Neural cell (in vitro differentiated cells): Measurements from ENCODE around the gene CRTC3. TPM values are rescaled to one million over a fixed set of nuclear protein-coding genes. Genes with fewer than 3 reads are reported as not detected.

Experiments
- H2AFZ ChIP-seq: fragments of 200-600, 300-800 bp; sonication (generic), shearing (Covaris generic); 2 replicates; pipeline ENCODE4 v1.6.0; 2014; ENCODE audit warnings: low read depth, mild to moderate bottlenecking, antibody characterized with exemption, low read length, moderate library complexity
- H3F3A ChIP-seq: fragments of 200-600 bp; shearing (Covaris generic); 2 replicates; pipeline ENCODE4 v1.6.1; 2016; ENCODE audit warnings: mild to moderate bottlenecking, moderate library complexity, mixed read lengths, antibody characterized with exemption, low read length; ENCODE audit not compliant: insufficient read depth, poor library complexity, severe bottlenecking
- H3K27ac ChIP-seq: fragments of 200-600, 300-800 bp; sonication (generic), shearing (Covaris generic); 2 replicates; pipeline ENCODE4 v1.5.1; 2014; ENCODE audit warnings: mild to moderate bottlenecking, low read length, moderate library complexity
- H3K27me3 ChIP-seq: fragments of 300-800, 200-600 bp; sonication (generic), shearing (Covaris generic); 2 replicates; pipeline ENCODE4 v1.6.0; 2014; ENCODE audit warnings: mild to moderate bottlenecking, low read depth, low read length, moderate library complexity; ENCODE audit not compliant: insufficient read depth
- H3K36me3 ChIP-seq: fragments of 300-800, 200-600 bp; sonication (generic), shearing (Covaris generic); 2 replicates; pipeline ENCODE4 v1.5.1; 2014; ENCODE audit warnings: mild to moderate bottlenecking, antibody characterized with exemption, low read length, moderate library complexity; ENCODE audit not compliant: insufficient read depth
- H3K4me2 ChIP-seq: fragments of 300-800, 200-600 bp; sonication (generic), shearing (Covaris generic); 2 replicates; pipeline ENCODE4 v1.6.0; 2014; ENCODE audit warnings: mild to moderate bottlenecking, low read length
- H3K4me3 ChIP-seq: fragments of 300-800, 200-600 bp; sonication (generic), shearing (Covaris generic); 2 replicates; pipeline ENCODE4 v1.5.1; 2014; ENCODE audit warnings: mild to moderate bottlenecking, low read length, moderate library complexity
- H3K79me2 ChIP-seq: fragments of 200-600 bp; shearing (Covaris generic); replicated peaks from 2 replicates; pipeline ENCODE4 v1.6.0; 2014; ENCODE audit warnings: mild to moderate bottlenecking, low read length, moderate library complexity; ENCODE audit not compliant: insufficient read depth
- H3K9ac ChIP-seq: fragments of 300-800, 200-600 bp; sonication (generic), shearing (Covaris generic); 2 replicates; pipeline ENCODE4 v1.6.1; 2016; ENCODE audit warnings: mild to moderate bottlenecking, low read length, mixed read lengths
- H3K9me2 ChIP-seq: fragments of 200-600 bp; shearing (Covaris generic); 2 replicates; pipeline ENCODE4 v1.6.1; 2016; ENCODE audit warnings: mild to moderate bottlenecking, low read length, mixed read lengths; ENCODE audit not compliant: insufficient read depth
- H3K9me3 ChIP-seq: fragments of 200-600, 300-800 bp; sonication (generic), shearing (Covaris generic); 2 replicates; pipeline ENCODE4 v1.6.1; 2016; ENCODE audit warnings: mild to moderate bottlenecking, mixed run types, low read length, moderate library complexity, mixed read lengths
- H4K20me1 ChIP-seq: fragments of 200-600 bp; shearing (Covaris generic); 2 replicates; pipeline ENCODE4 v1.6.1; 2016; ENCODE audit warnings: mild to moderate bottlenecking, mixed run types; ENCODE audit not compliant: insufficient read depth
- EP300 ChIP-seq: fragments of 450-650 bp; conservative IDR thresholded peaks from 2 replicates; pipeline ENCODE4 v1.6.1; 2014; ENCODE audit warnings: antibody characterized with exemption, mild to moderate bottlenecking, moderate library complexity; ENCODE audit not compliant: poor library complexity, severe bottlenecking
- EZH2 ChIP-seq: fragments of 200-600, 300-800 bp; shearing (Covaris generic), sonication (generic); IDR thresholded peaks from 2 replicates; pipeline ENCODE4 v1.6.1; 2014; ENCODE audit warnings: antibody characterized with exemption, low read length, borderline replicate concordance, mild to moderate bottlenecking; ENCODE audit not compliant: insufficient read depth, poor library complexity, severe bottlenecking
- MXI1 ChIP-seq: fragments of 450-650 bp; conservative IDR thresholded peaks from 2 replicates; pipeline ENCODE4 v1.6.1; 2014; ENCODE audit warnings: antibody characterized with exemption, mild to moderate bottlenecking; ENCODE audit not compliant: poor library complexity, severe bottlenecking
- POLR2AphosphoS5 ChIP-seq: IDR thresholded peaks from 2 replicates; pipeline ENCODE4 v1.6.1; 2012
- RAD21 ChIP-seq: fragments of 450-650 bp; conservative IDR thresholded peaks from 2 replicates; pipeline ENCODE4 v1.6.1; 2014; ENCODE audit warnings: antibody characterized with exemption, mild to moderate bottlenecking, moderate library complexity
- REST ChIP-seq: IDR thresholded peaks from 2 replicates; pipeline ENCODE4 v1.6.1; 2012; ENCODE audit warnings: borderline replicate concordance
- SMC3 ChIP-seq: fragments of 450-650 bp; conservative IDR thresholded peaks from 2 replicates; pipeline ENCODE4 v1.6.1; 2014; ENCODE audit warnings: antibody characterized with exemption, mild to moderate bottlenecking, moderate library complexity; ENCODE audit not compliant: poor library complexity
- TAF1 ChIP-seq: IDR thresholded peaks from 2 replicates; pipeline ENCODE4 v1.6.1; 2012; ENCODE audit warnings: low read depth
- polyA plus RNA-seq: library from polyadenylated mRNA; depleted of rRNA; stranded (reverse); fragments of >200 nt; gene quantifications from 2 replicates; pipeline ENCODE4 v1.2.3, GENCODE V29; 2014
- TF ChIP-seq, protein P1 (sequence below): fragments of 450-650 bp; IDR thresholded peaks from 2 replicates; pipeline ENCODE4 v1.5.1; 2014; ENCODE audit warnings: antibody characterized with exemption, mild to moderate bottlenecking, moderate library complexity; ENCODE audit not compliant: poor library complexity, severe bottlenecking

Gene CRTC3
- polyA plus RNA-seq, 1 donor from 2014 or later: 5.5 TPM

- Histone ChIP-seq H3K4me3 (no peak overlapping the region), H3K27me3 (no peaks in the 10 kb centered on the region), H2AFZ (no peak overlapping the region), H3K27ac (no peak overlapping the region), H3K9me2 (no peaks in the 10 kb centered on the region), H3K9me3 (no peaks in the 10 kb centered on the region), H3K36me3 (no peaks in the 10 kb centered on the region), H3K4me2 (no peak overlapping the region), H4K20me1 (no peaks in the 10 kb centered on the region), H3K9ac (no peak overlapping the region), H3K79me2 (no peaks in the 10 kb centered on the region), H3F3A (no peaks in the 10 kb centered on the region)
- TF ChIP-seq POLR2AphosphoS5 (no peak), REST (no peak), TAF1 (no peak), RAD21 (no peak), SMC3 (no peak)
Observed at GRCh38 chr15:90553248-90553745, 23.6 kb downstream of the CRTC3 start.

DNA sequence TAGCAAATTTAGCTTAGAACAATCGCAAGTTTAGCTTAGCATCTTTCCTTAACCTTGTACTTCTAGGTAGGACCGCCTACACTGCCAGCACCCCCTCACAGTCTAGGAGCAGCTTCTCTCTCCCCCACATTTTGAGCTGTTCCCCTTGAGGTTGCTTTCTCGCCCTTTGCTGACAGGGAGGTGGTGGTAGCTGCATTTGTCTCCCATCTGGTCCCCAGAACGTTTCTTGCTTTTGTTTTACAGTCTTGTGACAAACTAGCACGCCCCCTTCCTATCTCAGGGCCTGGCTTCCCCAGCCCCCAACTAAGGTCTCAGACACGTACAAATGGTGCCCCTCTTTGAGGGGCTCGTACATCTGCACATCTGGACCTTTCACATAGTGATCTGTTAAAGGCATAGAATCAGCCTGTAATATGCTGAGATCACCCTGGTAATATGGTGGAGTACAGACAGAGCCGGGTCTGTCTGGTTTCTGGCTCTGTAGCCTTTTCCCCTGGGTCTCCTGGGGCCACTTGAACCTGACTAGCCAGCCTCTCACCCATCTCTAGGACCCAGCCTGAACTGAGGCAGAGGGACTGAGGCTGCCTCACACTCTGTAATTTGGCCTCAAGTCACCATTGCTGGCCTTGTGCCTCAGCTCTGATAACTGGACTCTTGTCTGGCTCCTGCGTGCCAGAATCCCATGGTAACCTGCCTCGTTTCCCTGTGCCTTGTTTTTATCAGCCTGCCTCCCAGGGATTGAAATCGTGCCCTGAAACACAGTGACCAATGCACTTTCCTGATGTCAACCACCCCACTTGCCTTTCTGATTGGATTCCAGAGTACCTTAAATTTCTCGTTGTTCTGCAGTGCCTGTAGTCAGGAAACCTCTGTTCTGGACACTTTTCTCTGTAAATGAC lies 27.7 kb downstream of the CRTC3 start:
- Histone ChIP-seq H4K20me1 (no peaks in the 10 kb centered on the region), H2AFZ (no peak overlapping the region), H3K27ac (no peak overlapping the region), H3F3A (no peaks in the 10 kb centered on the region), H3K4me3 (no peak overlapping the region), H3K36me3 (no peaks in the 10 kb centered on the region), H3K27me3 (no peaks in the 10 kb centered on the region), H3K79me2 (no peaks in the 10 kb centered on the region), H3K9me2 (no peaks in the 10 kb centered on the region), H3K9me3 (no peaks in the 10 kb centered on the region), H3K9ac (no peak overlapping the region), H3K4me2 (no peak overlapping the region)
- TF ChIP-seq MXI1: no peak
- TF ChIP-seq POLR2AphosphoS5: no peak
- no peak for TF ChIP-seq EZH2
- TF ChIP-seq REST: no peak
- TF ChIP-seq EP300: no peak
- TF ChIP-seq, protein P1, sequence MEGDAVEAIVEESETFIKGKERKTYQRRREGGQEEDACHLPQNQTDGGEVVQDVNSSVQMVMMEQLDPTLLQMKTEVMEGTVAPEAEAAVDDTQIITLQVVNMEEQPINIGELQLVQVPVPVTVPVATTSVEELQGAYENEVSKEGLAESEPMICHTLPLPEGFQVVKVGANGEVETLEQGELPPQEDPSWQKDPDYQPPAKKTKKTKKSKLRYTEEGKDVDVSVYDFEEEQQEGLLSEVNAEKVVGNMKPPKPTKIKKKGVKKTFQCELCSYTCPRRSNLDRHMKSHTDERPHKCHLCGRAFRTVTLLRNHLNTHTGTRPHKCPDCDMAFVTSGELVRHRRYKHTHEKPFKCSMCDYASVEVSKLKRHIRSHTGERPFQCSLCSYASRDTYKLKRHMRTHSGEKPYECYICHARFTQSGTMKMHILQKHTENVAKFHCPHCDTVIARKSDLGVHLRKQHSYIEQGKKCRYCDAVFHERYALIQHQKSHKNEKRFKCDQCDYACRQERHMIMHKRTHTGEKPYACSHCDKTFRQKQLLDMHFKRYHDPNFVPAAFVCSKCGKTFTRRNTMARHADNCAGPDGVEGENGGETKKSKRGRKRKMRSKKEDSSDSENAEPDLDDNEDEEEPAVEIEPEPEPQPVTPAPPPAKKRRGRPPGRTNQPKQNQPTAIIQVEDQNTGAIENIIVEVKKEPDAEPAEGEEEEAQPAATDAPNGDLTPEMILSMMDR: no peak
- no peak for TF ChIP-seq SMC3
- TF ChIP-seq TAF1: no peak
- TF ChIP-seq RAD21: no peak
